Naive thymus-derived CD4-positive, alpha-beta T cell (primary cell): ENCODE data around the gene RAB7A. TPM values are rescaled to one million over a fixed set of nuclear protein-coding genes. Genes with fewer than 3 reads are reported as not detected.
"Not testable (repeated sequence)": the region's sequence is repeated elsewhere in the genome, so short reads cannot be mapped to it uniquely, and the experiment has no call there.

Experiments
- ATAC-seq: fragments of 150-1000 bp; cut with Tn5 transposase; 2 replicates; pipeline ENCODE4 v1.10.0; 2021; ENCODE audit warnings: mild to moderate bottlenecking, moderate library complexity
- CTCF ChIA-PET: fragments of 350-600 bp; sonication (Branson Sonifier 250); formaldehyde crosslinking; loops from one replicate; lab custom pipeline; 2021; ENCODE audit warnings: antibody characterized with exemption; lab: Charles Lee
- POLR2A ChIA-PET: fragments of 350-600 bp; sonication (Branson Sonifier 250); formaldehyde crosslinking; loops from one replicate; lab custom pipeline; 2021; ENCODE audit warnings: antibody characterized with exemption, inconsistent platforms; lab: Charles Lee
- DNase-seq, 9 donors: peaks; one replicate each; pipeline versions ENCODE4 v3.0.0 to v3.0.0-alpha.2; 2020 to 2022; ENCODE audit warnings: mixed read lengths in 1 of 9
- H3K27ac ChIP-seq: one replicate; pipeline ENCODE4 v1.7.0; 2013; ENCODE audit warnings: mild to moderate bottlenecking, low read depth, low read length, moderate library complexity
- H3K27me3 ChIP-seq, 2 donors: one replicate each; pipeline ENCODE4 v1.7.0; 2013; ENCODE audit warnings: low read length in 2 of 2, mild to moderate bottlenecking in 2 of 2, moderate library complexity in 2 of 2; ENCODE audit not compliant: control insufficient read depth in 2 of 2, insufficient read depth in 2 of 2
- H3K36me3 ChIP-seq, 3 experiments: 1 replicate in 2 of 3; 2 replicates in 1 of 3; pipeline ENCODE4 v1.7.0; 2013; ENCODE audit warnings: low read length in 3 of 3, mild to moderate bottlenecking in 3 of 3, moderate library complexity in 1 of 3; ENCODE audit not compliant: insufficient read depth in 3 of 3, control insufficient read depth in 2 of 3
- H3K4me1 ChIP-seq, 2 donors: one replicate each; pipeline ENCODE4 v1.7.0; 2013; ENCODE audit warnings: low read length in 2 of 2, mild to moderate bottlenecking in 2 of 2, moderate library complexity in 1 of 2; ENCODE audit not compliant: control insufficient read depth in 2 of 2, insufficient read depth in 2 of 2
- H3K4me3 ChIP-seq: 2 replicates; pipeline ENCODE4 v1.7.0; 2013; ENCODE audit warnings: mild to moderate bottlenecking, low read length
- H3K9me3 ChIP-seq, 3 experiments: 1 replicate in 2 of 3; 2 replicates in 1 of 3; pipeline ENCODE4 v1.7.0; 2013; ENCODE audit warnings: low read length in 3 of 3; ENCODE audit not compliant: control insufficient read depth in 2 of 3
- H3K27ac Mint-ChIP-seq, 9 donors: one replicate each; pipeline ENCODE4 v1.8.0; 2020 to 2022; ENCODE audit warnings: mixed read lengths in 9 of 9, mild to moderate bottlenecking in 8 of 9, moderate library complexity in 5 of 9, inconsistent platforms in 2 of 9
- H3K27me3 Mint-ChIP-seq, 5 donors: one replicate each; pipeline ENCODE4 v1.8.0; 2021 to 2022; ENCODE audit warnings: mixed read lengths in 5 of 5, mild to moderate bottlenecking in 1 of 5
- H3K36me3 Mint-ChIP-seq, 5 donors: one replicate each; pipeline ENCODE4 v1.8.0; 2020 to 2022; ENCODE audit warnings: mixed read lengths in 5 of 5, mild to moderate bottlenecking in 3 of 5, inconsistent platforms in 1 of 5
- H3K4me1 Mint-ChIP-seq, 7 donors: one replicate each; pipeline ENCODE4 v1.8.0; 2020 to 2022; ENCODE audit warnings: mixed read lengths in 7 of 7, mild to moderate bottlenecking in 3 of 7, inconsistent platforms in 1 of 7
- H3K4me3 Mint-ChIP-seq, 10 donors: one replicate each; pipeline ENCODE4 v1.8.0; 2020 to 2022; ENCODE audit warnings: mild to moderate bottlenecking in 10 of 10, mixed read lengths in 10 of 10, moderate library complexity in 6 of 10, inconsistent platforms in 2 of 10
- H3K9me3 Mint-ChIP-seq, 11 donors: one replicate each; pipeline ENCODE4 v1.8.0; 2020 to 2022; ENCODE audit warnings: mixed read lengths in 11 of 11, mild to moderate bottlenecking in 4 of 11, inconsistent platforms in 1 of 11, moderate library complexity in 1 of 11
- intact Hi-C, 2 donors: fragments of 100-400 bp; cut with micrococcal nuclease; formaldehyde crosslinking; loops; one replicate each; pipeline ENCODE4 v1.15.1; 2023
- polyA plus RNA-seq, 2 donors: library from polyadenylated mRNA; unstranded; fragments of 300-500 nt; fragmentation: Illumina TruSeq; gene quantifications; one replicate each; pipeline ENCODE4 v1.2.3, GENCODE V29; 2021
- total RNA-seq, 6 experiments: library from RNA in 5 of 6; stranded (reverse) in 5 of 6; gene quantifications; 1 replicate in 5 of 6; 2 replicates in 1 of 6; pipeline ENCODE4 v1.2.3 and lab custom pipeline; 2021 to 2026

The RAB7A gene
- total and polyA plus RNA-seq, 7 experiments from 2014 or later: 124 to 249 (median 175) TPM

DNA sequence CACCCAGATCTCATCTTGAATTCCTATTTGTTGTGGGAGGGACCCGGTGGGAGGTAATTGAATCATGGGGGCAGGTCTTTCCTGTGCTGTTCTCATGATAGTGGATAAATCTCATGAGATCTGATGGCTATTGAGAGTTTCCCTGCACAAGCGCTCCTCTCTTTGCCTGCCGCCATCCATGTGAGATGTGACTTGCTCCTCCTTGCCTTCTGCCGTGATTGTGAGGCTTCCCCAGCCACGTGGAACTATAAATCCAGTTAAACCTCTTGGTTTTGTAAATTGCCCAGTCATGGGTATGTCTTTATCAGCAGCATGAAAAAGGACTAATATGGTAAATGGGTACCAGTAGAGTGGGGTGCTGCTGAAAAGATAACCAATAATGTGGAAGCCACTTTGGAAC lies 23.6 kb downstream of the RAB7A start:
- peaks cover 0 to 51% (median 28%) of the 10 kb centered on the region in 5 donors for H3K36me3 Mint-ChIP-seq
- H3K36me3 ChIP-seq, ATAC-seq, H3K27me3 ChIP-seq, H3K27ac ChIP-seq, DNase-seq, H3K4me3 ChIP-seq, intact Hi-C loops, H3K27me3 Mint-ChIP-seq, H3K9me3 ChIP-seq, H3K9me3 Mint-ChIP-seq: not testable (repeated sequence)
- ChIA-PET POLR2A (interaction anchor here (0.7 kb wide), 1 partner anchor 31 kb away, joined by 3 read pairs; no protein-coding TSS in a partner anchor), CTCF (interaction anchor here (1.0 kb wide), 1 partner anchor 69 kb away, joined by 4 read pairs; no protein-coding TSS in a partner anchor)
- peaks cover 43 to 80% (median 73%) of the 10 kb centered on the region in 7 donors for H3K4me1 Mint-ChIP-seq
- peak overlapping the region in 5 of 9 donors; percentile 11 to 63 (median 46) for H3K27ac Mint-ChIP-seq
- peak overlapping the region in 2 of 10 donors; percentile 52 to 58 for H3K4me3 Mint-ChIP-seq
- H3K4me1 ChIP-seq: peaks cover 22 to 24% of the 10 kb centered on the region in 2 donors

DNA sequence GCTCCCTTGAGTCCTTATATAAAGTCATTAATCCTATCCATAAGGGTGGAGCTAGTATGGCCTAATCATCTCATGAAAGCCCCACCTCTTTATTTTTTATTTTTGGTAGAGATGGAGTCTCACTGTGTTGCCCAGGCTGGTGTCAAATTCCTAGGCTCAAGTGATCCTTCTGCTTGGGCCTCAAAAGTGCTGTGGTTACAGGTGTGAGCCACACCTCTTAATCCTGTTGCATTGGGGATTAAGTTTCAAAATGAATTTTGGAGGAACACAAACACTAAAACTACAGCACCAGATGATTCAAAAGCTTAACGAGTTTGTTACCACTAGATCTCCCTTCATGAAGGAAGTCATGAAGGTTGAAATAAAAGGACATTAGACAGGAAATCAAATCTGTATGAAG lies 27.7 kb downstream of the RAB7A start:
- Histone ChIP-seq H3K27me3 (no peaks in the 10 kb centered on the region), H3K9me3 (no peaks in the 10 kb centered on the region), H3K27ac (no peak overlapping the region), H3K4me3 (no peak overlapping the region), H3K4me1 (peaks cover 23 to 28% of the 10 kb centered on the region in 2 donors), H3K36me3 (no peaks in the 10 kb centered on the region)
- ChIA-PET CTCF (interaction anchor here (1.4 kb wide), 1 partner anchor 41 kb away, joined by 3 read pairs; no protein-coding TSS in a partner anchor), POLR2A (no interaction called here)
- Mint-ChIP-seq H3K4me3 (peak overlapping the region in 3 of 10 donors; percentile 24 to 50 (median 33)), H3K27me3 (no peaks in the 10 kb centered on the region), H3K36me3 (peaks cover 0 to 54% (median 30%) of the 10 kb centered on the region in 5 donors), H3K4me1 (peaks cover 52 to 84% (median 74%) of the 10 kb centered on the region in 7 donors), H3K27ac (peak overlapping the region in 6 of 9 donors; percentile 38 to 89 (median 69)), H3K9me3 (peaks cover 0 to 14% (median 4%) of the 10 kb centered on the region in 11 donors)
- DNase-seq (no peak), ATAC-seq (no peak)
- intact Hi-C loops: loop anchor here in 1 of 2 donors (5.0 kb wide), 1 partner anchor 34 kb away; no protein-coding TSS in a partner anchor

DNA sequence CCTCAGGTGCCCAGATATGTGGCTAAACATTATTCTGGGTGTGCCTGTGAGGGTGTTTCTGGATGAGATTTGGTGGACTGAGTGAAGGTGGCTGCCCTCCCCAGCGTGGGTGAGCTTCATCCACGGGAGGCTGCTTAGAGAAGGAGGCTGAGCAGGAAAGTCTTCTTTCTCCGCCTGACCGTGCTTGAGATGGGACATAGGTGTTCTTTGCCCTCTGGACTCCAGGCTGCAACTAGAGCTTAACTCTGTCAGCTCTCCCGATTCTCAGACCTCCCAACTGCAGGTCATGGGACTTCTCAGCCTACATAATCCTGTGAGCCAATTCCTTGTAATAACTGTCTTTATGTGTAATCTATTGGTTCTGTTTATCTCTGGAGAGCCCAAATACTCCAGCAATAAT lies 34.1 kb downstream of the RAB7A start:
- ChIA-PET CTCF (no interaction called here), POLR2A (interaction anchor here (0.6 to 1.4 kb wide), 2 partner anchors 9 to 27 kb away, joined by 3 to 5 read pairs; no protein-coding TSS in a partner anchor)
- no peak for ATAC-seq
- intact Hi-C loops: no loop called here
- Mint-ChIP-seq H3K4me1 (peaks cover 41 to 82% (median 70%) of the 10 kb centered on the region in 7 donors), H3K36me3 (peaks cover under 1 to 33% (median 18%) of the 10 kb centered on the region in 5 donors), H3K27me3 (no peaks in the 10 kb centered on the region), H3K9me3 (peaks cover 0 to 9% (median 3%) of the 10 kb centered on the region in 11 donors), H3K4me3 (peak overlapping the region in 4 of 10 donors; percentile 12 to 47 (median 38)), H3K27ac (peak overlapping the region in 6 of 9 donors; percentile 43 to 79 (median 74))
- Histone ChIP-seq H3K4me1 (peaks cover 14 to 16% of the 10 kb centered on the region in 2 donors), H3K36me3 (peaks cover 0 to 11% (median 0%) of the 10 kb centered on the region in 3 experiments), H3K9me3 (no peaks in the 10 kb centered on the region), H3K27ac (no peak overlapping the region), H3K27me3 (no peaks in the 10 kb centered on the region), H3K4me3 (no peak overlapping the region)
- DNase-seq: no peak

DNA sequence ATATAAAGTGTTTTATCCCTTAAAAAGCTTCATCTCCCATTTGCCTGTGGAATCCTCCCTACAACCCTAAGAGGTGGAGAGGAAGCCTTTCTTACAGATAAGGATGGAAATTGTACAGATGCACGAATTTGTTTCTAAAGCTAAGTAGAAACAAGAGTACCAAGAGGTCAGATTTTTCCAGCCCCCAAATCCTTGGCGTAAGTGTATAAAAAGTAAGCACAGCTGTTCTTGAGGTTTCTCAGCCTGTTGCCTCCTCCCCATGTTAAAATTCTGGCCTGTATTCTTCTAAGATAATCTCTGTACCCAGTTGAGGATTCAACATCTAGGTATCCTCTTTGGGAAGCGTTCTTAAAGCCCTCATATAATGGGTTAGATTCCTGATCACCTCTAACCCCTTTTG lies 34.9 kb downstream of the RAB7A start:
- Mint-ChIP-seq H3K4me1 (peaks cover 46 to 86% (median 75%) of the 10 kb centered on the region in 7 donors), H3K36me3 (peaks cover 5 to 35% (median 21%) of the 10 kb centered on the region in 5 donors), H3K27me3 (no peaks in the 10 kb centered on the region), H3K9me3 (peaks cover 0 to 5% (median 0%) of the 10 kb centered on the region in 11 donors), H3K27ac (peak overlapping the region in 5 of 9 donors; percentile 10 to 79 (median 53)), H3K4me3 (peak overlapping the region in 3 of 10 donors; percentile 2 to 54 (median 48))
- no peaks in the 10 kb centered on the region for H3K9me3 ChIP-seq
- POLR2A ChIA-PET: interaction anchor here (1.4 kb wide), 1 partner anchor 27 kb away, joined by 3 read pairs; no protein-coding TSS in a partner anchor
- intact Hi-C loops: no loop called here
- no peaks in the 10 kb centered on the region for H3K27me3 ChIP-seq
- CTCF ChIA-PET: no interaction called here
- H3K4me3 ChIP-seq: no peak overlapping the region
- peaks cover 14 to 16% of the 10 kb centered on the region in 2 donors for H3K4me1 ChIP-seq
- DNase-seq (no peak), ATAC-seq (no peak)
- H3K27ac ChIP-seq: no peak overlapping the region
- H3K36me3 ChIP-seq: peaks cover 0 to 16% (median 0%) of the 10 kb centered on the region in 3 experiments

DNA sequence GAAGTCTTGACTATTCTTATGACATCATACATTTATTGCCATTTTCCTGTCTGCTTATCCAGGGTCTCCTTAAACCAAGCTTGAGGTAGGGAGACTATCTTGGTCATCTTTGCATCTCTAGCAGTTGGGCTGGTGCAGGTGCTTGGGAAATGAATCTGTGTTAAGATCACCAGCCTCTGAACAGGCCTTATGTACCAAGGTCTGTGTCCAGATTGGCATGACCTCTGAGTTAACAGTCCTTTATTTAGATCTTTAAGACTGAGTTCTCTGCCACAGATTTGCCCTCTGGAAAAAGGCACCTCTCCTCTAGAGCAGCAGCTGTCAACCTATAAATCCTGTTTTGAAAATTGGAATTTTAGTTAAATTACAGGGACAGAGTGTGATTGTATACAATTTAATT lies 35.4 kb downstream of the RAB7A start:
- Mint-ChIP-seq H3K27me3 (no peaks in the 10 kb centered on the region), H3K4me3 (peak overlapping the region in 1 of 10 donors; percentile 54), H3K36me3 (peaks cover 5 to 35% (median 21%) of the 10 kb centered on the region in 5 donors), H3K27ac (peak overlapping the region in 7 of 9 donors; percentile 1 to 79 (median 53)), H3K4me1 (peaks cover 51 to 90% (median 80%) of the 10 kb centered on the region in 7 donors), H3K9me3 (peaks cover 0 to 5% (median 0%) of the 10 kb centered on the region in 11 donors)
- ATAC-seq: no peak
- no peak overlapping the region for H3K4me3 ChIP-seq
- H3K9me3 ChIP-seq: no peaks in the 10 kb centered on the region
- no peak for DNase-seq
- intact Hi-C loops: no loop called here
- H3K27me3 ChIP-seq: no peaks in the 10 kb centered on the region
- H3K4me1 ChIP-seq: peaks cover 14 to 16% of the 10 kb centered on the region in 2 donors
- no peak overlapping the region for H3K27ac ChIP-seq
- peaks cover 0 to 16% (median 0%) of the 10 kb centered on the region in 3 experiments for H3K36me3 ChIP-seq
- CTCF ChIA-PET: no interaction called here
- POLR2A ChIA-PET: interaction anchor here (1.4 kb wide), 1 partner anchor 26 kb away, joined by 3 read pairs; no protein-coding TSS in a partner anchor

DNA sequence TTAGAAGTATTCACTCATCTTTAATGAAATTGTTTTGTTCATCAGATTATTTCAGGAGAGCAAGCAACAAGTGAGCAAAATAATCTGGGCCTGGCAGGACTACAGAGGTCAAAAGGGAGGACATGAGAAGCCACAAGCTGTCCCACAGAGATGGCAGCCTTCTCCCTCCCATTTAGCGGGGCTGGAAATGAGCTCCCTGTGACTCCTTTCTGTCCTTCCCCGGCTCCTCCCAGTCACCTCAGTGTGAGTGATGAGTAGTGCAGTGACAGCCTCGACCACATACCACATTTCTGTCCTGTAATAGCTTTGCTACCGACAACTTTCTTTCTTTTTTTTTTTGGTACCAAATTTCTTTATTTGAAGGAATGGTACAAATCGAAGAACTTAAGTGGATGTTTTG lies 38.0 kb downstream of the RAB7A start:
- Mint-ChIP-seq H3K36me3 (peaks cover 5 to 28% (median 18%) of the 10 kb centered on the region in 5 donors), H3K27ac (peak overlapping the region in 5 of 9 donors; percentile 26 to 72 (median 45)), H3K4me3 (peak overlapping the region in 1 of 10 donors; percentile 7), H3K4me1 (peaks cover 58 to 98% (median 92%) of the 10 kb centered on the region in 7 donors), H3K9me3 (peaks cover 0 to 1% (median 0%) of the 10 kb centered on the region in 11 donors), H3K27me3 (no peaks in the 10 kb centered on the region)
- CTCF ChIA-PET: interaction anchor here (1.1 kb wide), 1 partner anchor 83 kb away, joined by 4 read pairs; no protein-coding TSS in a partner anchor
- Histone ChIP-seq H3K27ac (no peak overlapping the region), H3K27me3 (no peaks in the 10 kb centered on the region), H3K4me3 (no peak overlapping the region), H3K9me3 (no peaks in the 10 kb centered on the region), H3K36me3 (peaks cover 0 to 16% (median 0%) of the 10 kb centered on the region in 3 experiments), H3K4me1 (peaks cover 23 to 31% of the 10 kb centered on the region in 2 donors)
- POLR2A ChIA-PET: interaction anchor here (0.6 kb wide), 1 partner anchor 29 kb away, joined by 7 read pairs; no protein-coding TSS in a partner anchor
- intact Hi-C loops: no loop called here
- DNase-seq (no peak), ATAC-seq (peak; percentile 50)
